Stimulated activated CD8-positive, alpha-beta memory T cell treated with anti-CD3 and anti-CD28 coated beads, Interleukin-12 subunit alpha, Interleukin-12 subunit beta, amount 100 ng/mL, for 24 hours (primary cell): ENCODE results near the gene SETD4.

Experiments used
- DNase-seq: peaks from one replicate; pipeline ENCODE4 v3.0.0-alpha.2; 2020; ENCODE audit errors: extremely low read depth

The SETD4 gene

GRCh38 chr21:36005879-36006400 is 54.4 kb downstream of the SETD4 start:
- no peak for DNase-seq

GRCh38 chr21:36005018-36005417 is 55.3 kb downstream of the SETD4 start:
- no peak for DNase-seq

- DNase-seq, result no peak
These were observed 55.9 kb downstream of the SETD4 start for GRCh38 chr21:36004441-36004840.

- DNase-seq, result no peak
These were observed 56.5 kb downstream of the SETD4 start for GRCh38 chr21:36003776-36004175.

GRCh38 chr21:35996217-35996616 is 64.1 kb downstream of the SETD4 start:
- no peak for DNase-seq

GRCh38 chr21:35995522-35996088 is 64.7 kb downstream of the SETD4 start:
- DNase-seq, result no peak

GRCh38 chr21:35994613-35995012 is 65.7 kb downstream of the SETD4 start:
- no peak for DNase-seq

- DNase-seq, result no peak
These were observed 66.3 kb downstream of the SETD4 start for GRCh38 chr21:35993875-35994490.

- DNase-seq, result no peak
These were observed 69.2 kb downstream of the SETD4 start for GRCh38 chr21:35991131-35991530.

GRCh38 chr21:35990609-35991008 is 69.7 kb downstream of the SETD4 start:
- no peak for DNase-seq

GRCh38 chr21:35989138-35989735 is 71.1 kb downstream of the SETD4 start:
- no peak for DNase-seq

- no peak for DNase-seq
These were observed 71.7 kb downstream of the SETD4 start for GRCh38 chr21:35988416-35989137.

GRCh38 chr21:35987475-35987874 is 72.9 kb downstream of the SETD4 start:
- no peak for DNase-seq

- DNase-seq, result no peak
These were observed 75.5 kb downstream of the SETD4 start for GRCh38 chr21:35984654-35985361.
